Measurements from ENCODE around the gene SLC2A5.

The SLC2A5 gene

GRCh38 chr1:8989061-8989460 is 80.4 kb downstream of the SLC2A5 start:
- no peak for TF ChIP-seq CTCF (conservative IDR thresholded peaks at IDR 0.05; ENCODE audit: low read depth, low read length)
- no peak for DNase-seq (ENCODE audit: low read depth)
- no peak overlapping the region for H3K4me3 ChIP-seq (ENCODE audit: low read length)

- no peak overlapping the region for H3K4me3 ChIP-seq (ENCODE audit: low read length)
- no peak for DNase-seq (ENCODE audit: low read depth)
- no peak for TF ChIP-seq CTCF (conservative IDR thresholded peaks at IDR 0.05; ENCODE audit: low read depth, low read length)
Measured at GRCh38 chr1:8988618-8988967, 80.8 kb downstream of the SLC2A5 start.

GRCh38 chr1:8987881-8988617 is 81.4 kb downstream of the SLC2A5 start:
- TF ChIP-seq CTCF (conservative IDR thresholded peaks at IDR 0.05; ENCODE audit: low read depth, low read length): peak; percentile 94
- H3K4me3 ChIP-seq (ENCODE audit: low read length): no peak overlapping the region
- DNase-seq (ENCODE audit: low read depth): no peak

GRCh38 chr1:8986814-8987190 is 82.6 kb downstream of the SLC2A5 start:
- TF ChIP-seq CTCF (conservative IDR thresholded peaks at IDR 0.05; ENCODE audit: low read depth, low read length): no peak
- DNase-seq (ENCODE audit: low read depth): no peak
- H3K4me3 ChIP-seq (ENCODE audit: low read length): no peak overlapping the region

- TF ChIP-seq CTCF (conservative IDR thresholded peaks at IDR 0.05; ENCODE audit: low read depth, low read length): no peak
- peak; percentile 70 for DNase-seq (ENCODE audit: low read depth)
- H3K4me3 ChIP-seq (ENCODE audit: low read length): no peak overlapping the region
Measured at GRCh38 chr1:8985915-8986813, 83.3 kb downstream of the SLC2A5 start.
